GM04504 (cell line): ENCODE measurements around the gene NDUFS2.
A peak's percentile ranks its signal among the peaks of the same experiment; 100 is the strongest.

Experiments used
- DNase-seq: peaks from one replicate; pipeline ENCODE4 v3.0.0-alpha.2; 2012; ENCODE audit warnings: low read depth

Gene NDUFS2

DNA sequence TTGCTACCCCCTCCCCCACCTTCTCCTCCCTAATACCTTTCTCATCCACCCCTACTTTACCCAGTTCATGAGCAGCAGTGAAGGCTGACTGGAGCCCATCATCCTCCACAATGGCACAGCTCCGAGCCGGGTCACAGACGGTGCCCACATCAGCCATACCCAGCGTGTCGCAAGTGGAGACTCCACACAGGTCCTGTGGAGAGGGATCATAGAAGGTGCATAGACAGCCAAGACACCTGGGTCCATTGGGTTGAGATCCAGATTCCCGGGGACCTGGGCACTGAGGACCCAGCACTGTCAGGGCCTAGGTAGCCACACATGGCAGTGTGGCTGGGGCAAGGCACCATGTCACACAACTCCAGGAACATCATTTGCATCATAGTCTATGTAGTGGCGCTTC lies 6.1 kb upstream of the NDUFS2 start:
- no peak for DNase-seq

DNA sequence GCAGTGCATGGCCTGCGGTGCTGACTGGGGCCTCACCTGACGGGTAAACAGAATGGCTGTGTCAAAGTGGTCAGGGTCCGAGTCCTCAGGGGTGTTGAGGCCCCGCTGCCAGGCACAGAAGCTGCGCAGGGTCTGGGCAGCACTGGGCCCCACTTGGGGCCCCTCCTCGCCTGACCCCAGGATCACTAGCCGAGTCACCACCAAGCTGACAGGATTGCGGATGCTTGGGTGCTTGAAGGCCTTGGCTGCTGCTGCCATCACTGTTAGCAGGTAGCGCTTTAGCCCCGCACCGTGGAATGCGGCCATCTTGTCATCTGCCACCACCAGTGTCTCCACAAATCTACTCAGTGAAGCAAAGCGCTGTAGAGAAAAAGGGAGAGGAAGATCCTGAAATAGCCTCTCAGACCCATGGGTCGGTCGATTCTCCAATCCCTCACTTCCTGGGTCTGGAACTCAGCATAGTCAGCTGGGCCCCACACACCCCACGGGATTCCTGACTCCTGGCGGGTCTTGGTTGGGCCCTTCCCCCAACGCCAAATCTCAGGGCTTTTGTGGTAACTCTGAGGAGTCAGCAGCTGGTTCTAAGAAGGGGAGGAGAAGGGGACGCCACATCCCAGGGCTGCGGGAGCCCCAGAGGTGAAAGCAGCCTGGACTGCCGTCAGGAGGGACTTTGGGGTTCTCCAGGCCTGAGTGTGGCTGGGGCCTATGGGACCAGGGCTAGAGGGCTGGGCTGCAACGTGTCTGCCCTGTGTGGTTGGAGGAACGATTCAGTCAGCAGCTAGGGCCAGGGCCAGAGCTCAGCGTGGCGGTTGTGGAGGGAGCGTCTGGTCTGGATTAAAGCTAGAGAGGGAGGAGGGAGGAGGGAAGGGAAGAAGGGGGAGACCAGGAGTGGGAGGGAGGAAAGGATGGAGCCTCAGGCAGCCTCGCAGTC lies 5.4 kb upstream of the NDUFS2 start:
- peak; percentile 84 for DNase-seq

DNA sequence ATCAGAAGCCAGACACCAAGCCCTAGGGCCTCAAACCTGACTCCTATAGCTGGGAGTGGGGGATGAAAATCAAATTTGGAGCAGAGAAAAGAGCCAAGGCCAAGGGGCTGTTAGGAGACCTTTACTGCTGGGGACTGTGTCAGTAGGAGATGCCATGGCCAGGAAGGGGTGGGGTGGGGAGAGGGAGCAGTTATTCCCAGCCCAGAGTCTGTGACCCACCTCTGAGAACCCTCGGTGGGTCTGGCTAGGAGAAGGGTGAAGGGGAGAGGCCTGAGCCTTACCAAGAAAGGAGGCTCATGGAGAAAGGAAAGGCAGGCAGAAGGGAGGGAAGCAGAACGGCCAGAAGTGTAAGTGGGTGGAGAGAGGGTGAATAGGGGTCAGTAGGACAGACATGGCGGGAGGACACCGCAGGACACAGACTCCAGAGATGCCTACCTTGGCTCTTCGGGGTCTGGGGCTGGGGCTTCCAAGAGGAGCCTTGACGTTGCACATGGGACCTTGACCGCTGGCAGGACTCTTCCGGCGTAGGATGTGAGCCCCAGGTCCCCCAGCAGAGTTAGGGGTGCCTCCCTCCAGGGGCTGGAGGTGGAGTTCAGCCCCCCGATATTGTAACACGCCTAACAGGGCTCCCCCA lies 4.5 kb upstream of the NDUFS2 start:
- DNase-seq, result no peak

DNA sequence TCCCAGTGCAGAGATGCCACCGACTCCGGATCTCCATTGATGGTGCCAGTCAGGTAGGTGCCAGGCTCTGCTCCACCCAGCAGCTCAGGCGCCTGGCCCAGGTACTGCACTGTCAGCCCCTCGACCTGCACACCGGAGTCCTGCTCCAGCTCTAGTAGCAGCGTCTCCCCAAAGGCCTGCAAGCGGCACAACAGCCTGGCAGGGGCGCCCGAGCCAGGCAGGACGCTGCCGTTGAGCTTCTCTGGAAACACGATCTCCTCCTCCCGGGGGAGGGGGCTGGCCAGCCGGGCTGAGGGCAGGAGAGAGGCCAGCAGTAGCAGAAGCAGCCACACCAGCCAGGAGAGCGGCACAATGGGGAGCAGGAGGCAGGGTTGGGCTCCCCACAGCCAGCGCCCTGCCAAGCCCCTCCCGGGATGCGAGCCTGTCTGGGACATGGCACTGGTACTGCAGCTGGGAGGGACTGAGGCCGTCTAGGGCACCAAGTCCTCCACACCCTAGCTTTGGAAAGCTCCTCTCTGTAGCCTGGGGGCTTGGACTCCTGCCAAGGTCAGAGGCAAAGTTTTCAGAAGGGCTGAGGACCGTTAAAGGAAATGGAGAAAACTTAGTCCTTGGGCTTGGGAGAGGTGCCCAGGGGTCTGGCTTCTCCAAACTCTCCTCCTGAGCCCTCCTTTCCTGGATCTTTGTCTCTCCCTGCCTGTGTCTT lies 3.8 kb upstream of the NDUFS2 start:
- DNase-seq, result no peak

DNA sequence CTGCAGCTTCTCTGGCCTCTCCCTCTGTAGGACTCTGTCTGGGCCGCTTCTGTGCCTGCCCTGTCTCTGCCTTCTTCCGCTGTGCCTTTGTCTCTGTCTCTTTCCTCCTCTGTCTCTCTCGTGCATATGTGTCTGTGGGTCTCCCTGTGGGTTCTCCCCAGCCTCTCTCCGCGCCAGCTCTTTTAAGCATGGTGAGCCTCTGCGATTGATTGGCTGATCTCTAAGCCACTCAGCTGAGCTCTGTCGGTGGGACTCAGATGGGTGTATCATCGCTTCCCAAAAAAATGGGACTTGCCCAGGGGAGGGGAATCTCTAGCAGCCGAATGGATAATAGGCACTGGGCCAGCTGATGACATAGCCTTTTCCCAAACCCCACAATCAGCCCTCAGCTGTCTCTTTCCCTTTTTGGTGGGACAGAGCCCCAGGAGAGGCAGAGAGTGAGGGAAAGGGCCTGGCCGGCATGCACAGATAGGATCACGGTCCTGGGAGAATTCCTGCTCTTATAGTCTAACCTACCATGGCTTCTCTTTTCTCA lies 3.2 kb upstream of the NDUFS2 start, which contains the start of gene ADAMTS4:
Gene ADAMTS4 (minus strand): TSS at position 158 of the 535 bp plus-strand sequence. CDS start 427 bp downstream, outside the sequence.
- peak; percentile 67 for DNase-seq

DNA sequence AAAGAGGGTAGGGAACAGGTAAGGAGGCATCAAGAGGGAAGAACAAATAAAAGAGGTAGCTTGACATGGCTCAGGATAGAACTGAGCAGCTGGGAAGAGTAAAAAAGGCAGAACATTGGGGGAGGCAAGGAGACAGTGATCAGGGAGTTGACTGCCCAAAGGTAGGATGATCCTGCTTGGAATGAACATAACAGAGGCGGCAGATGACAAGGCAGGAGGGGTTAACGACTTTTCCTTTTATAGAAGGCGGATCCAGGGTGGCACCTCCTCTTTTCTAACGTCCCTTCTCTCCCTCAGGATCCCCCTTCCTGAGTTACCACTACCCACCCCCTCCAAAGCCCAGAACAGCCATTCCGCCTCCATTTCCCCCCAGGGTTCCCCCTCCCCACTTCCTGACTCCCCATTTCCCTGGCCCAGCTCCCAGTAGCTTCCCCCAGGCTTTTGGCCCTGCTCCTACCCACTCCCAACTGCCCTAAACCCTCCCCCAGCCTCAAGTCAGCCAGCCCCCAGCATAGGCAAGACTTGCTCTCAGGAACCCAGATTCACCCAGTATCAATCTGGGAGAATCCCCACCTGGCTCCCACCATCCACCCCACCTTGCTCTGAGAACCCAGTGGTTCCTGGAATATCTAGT lies 2.5 kb upstream of the NDUFS2 start:
- DNase-seq, result no peak

DNA sequence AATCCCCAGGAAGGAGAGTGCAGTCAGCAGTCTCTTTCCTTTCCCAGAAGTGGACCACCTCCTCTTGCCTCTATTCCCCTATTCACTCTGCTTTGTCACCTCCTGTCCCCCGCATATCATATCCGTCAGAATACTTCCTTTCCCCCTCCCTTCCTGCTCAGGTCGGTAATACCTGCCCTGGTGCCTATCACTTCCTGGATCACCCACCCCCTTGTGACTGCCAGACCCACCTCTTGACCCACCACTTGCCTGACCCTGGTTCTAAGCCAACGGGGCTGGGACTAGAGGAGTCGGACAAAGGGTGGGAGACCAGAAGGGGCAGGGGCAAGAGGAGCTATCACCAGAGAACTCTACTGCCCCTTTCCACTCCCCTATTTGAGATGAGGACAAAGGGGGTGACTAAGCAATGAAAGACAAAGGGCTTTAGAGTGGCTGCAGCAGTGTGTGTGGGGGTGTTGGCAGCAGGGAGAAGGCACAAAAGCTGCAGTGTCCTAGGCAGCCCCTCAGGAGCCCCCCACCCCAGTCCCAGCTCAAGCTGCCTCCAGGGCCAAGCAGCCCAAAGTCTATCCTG lies 1.7 kb upstream of the NDUFS2 start:
- DNase-seq, result no peak

DNA sequence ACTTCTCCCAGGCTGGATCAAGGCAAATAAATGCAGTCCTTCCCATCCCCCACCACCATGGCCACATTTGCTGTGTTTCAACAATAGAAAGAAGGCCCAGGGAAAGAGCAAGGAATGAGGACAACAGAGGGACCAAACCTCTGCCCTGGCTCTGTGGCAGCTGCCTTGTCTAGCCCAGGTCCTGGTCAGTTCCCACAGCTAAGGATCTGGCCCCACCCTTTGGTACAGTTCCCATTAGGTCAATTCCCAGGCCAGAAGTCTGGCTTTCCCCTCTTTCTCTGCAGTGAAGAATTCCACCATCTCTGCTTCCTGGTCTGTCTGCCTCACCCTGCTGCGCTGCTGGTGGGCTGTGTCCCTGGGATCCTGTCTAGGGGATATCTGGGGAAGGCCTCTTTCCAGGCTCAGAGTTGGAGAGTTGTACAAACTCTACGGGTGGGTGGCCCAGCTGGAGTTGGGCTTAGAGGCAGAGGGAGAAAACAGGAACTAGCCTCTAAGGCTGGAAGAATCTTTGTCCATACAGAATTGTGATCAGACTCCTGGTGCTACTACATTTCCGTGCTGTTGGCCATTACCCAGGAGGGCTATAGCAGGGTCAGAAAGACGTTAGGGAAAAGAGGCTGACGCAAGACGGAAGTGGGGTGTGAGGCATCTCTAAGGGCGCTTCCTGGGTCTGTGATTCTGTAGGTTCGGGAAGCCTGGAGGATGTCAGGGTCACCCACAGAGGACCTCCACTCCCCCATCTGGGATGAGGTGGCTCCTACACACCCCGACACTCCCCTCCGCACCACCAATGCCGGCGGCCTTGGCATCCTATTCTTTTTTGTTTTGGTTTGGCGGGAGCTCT lies 953 bp upstream of the NDUFS2 start:
- DNase-seq, result no peak

DNA sequence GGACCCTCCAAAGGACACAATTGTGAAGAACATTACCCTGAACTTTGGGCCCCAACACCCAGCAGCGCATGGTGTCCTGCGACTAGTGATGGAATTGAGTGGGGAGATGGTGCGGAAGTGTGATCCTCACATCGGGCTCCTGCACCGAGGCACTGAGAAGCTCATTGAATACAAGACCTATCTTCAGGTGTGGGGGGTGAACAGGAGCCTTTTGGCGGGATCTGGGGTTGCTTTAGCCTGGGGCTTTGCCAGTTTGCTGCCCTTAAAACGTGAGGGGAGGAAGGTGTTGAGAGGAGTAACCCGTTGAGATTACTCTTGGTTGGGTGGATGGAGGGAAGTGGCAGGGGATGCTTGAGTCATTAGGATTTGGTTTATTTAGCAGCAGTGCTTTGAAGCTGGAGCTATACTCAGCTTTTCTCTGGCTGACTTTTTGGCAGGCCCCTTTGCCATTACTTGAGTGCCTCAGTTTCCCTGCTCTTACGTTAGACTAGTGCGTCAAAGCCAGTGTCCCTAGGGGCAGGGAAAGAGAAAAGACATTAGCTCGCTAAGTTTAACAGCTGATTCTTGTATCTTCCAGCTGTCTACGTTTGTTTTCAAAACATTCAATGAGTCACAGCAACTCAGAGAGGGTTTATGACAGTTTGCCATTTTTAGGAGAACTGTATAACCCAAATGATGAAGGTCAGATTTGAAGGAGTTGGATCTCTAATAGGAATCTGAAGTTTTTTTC lies 4.4 kb downstream of the NDUFS2 start:
- DNase-seq, result no peak

DNA sequence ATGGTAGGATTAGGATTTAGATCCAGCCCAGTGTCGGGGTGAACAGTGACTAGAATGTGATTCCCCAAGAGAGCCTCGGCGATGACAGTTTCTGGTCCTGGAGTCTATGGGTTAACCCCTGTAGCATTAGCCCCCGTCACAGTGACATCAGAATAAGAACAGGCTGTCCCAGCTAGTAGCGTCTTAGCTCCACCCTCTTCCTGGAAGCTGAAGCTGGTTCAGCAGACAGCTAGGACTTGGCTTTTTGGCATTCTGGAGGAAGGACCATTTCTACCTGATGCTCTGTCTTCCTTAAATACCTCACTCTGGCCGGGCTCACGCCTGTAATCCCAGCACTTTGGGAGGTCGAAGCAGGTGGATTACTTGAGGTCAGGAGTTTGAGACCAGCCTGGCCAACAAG lies 5.0 kb downstream of the NDUFS2 start:
- no peak for DNase-seq

DNA sequence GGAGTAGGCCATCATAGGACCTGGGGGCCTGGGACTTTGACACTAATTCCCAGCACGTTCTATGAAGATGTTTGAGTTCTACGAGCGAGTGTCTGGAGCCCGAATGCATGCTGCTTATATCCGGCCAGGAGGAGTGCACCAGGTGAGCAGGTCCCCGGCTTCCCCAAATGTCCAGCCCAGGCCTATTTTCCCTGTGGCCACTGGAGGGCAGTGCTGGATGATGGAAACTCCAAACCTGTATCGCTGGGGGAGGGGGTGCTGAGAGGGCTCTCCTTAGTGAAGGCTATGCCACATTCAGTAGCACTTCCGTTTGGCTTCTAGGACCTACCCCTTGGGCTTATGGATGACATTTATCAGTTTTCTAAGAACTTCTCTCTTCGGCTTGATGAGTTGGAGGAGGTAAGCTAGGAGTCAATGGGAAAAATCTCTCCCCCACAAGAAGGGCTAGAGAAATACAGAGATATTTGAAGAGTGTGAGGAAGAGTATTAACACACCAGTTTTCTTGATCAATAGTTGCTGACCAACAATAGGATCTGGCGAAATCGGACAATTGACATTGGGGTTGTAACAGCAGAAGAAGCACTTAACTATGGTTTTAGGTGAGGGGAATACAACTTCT lies 7.7 kb downstream of the NDUFS2 start:
- DNase-seq, result no peak

DNA sequence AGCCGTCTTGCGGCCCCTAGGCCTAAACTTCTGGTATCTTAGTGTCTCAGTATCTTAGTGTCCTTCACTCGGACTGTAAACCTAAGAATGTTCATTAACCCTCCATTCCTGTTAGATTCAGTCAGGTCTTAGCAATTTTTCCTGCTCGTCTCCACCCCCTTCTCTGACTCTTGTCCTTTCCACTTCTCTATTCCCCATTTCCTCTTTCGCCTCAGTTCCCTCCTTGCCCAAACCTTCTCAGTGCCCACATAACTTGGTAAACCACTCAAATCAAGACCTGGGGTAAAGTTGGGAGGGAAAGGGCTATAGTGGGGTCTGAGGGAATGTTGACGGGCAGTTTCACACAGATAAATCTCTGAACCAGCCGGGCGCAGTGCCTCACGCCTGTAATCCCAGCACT lies 12.2 kb downstream of the NDUFS2 start:
- no peak for DNase-seq

DNA sequence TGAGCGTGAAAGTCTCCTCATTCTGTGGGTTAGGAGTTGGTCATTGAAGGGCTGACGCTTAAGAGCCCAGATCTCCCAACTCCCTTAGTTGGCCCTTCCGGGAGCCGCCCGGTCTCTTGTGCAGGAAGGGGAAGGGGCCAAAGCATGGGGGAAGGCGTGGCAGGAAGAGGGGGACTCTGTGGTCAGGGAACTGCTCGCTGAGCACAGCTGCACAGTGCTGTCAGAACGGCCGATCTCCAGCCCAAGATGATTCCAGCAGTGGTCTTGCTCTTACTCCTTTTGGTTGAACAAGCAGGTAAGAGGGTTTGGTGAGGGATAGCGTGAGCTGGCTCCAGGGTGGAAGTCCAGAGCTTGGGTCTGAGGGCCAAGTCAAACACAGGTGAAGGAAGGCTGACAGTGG lies 12.9 kb downstream of the NDUFS2 start, which contains the start of gene FCER1G:
Gene FCER1G (plus strand): TSS at position 220 of the 400 bp plus-strand sequence. CDS start 27 bp downstream, at position 247.
- no peak for DNase-seq

DNA sequence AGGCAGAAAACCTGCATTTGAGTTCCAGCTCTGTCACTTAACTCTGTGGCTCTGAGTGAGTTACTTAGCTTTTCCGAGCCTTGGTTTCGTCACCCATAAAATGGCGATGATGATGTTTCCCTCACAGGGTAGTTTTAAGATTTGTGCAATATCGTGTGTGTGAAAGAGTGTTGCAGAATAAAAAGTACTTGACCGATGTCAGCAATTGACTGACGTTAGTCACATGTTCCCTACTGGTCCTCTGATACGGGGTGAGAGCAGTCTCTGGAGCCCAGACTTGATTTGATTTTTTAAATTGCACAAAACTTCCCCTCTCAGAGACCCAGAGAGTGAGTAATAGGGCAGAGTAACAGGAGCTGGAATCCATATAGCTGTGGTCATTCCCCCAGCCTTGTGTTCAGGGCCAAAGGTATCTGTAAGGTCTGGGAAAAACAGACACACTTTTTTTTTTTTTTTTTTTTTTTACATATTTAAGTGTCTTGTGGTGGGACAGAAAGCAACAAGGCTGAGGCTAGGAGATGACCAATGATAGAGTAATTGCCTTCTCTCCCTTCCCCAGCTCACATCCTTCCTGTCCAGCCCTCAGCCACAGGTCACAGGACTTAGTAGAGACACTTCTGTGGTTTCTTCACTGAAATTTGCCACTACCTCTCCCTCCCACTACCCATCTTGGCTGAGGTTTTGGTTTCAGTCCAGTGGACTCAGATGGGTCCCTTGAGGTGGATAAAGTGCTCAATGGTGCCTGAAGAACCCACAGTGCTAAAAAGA lies 15.0 kb downstream of the NDUFS2 start:
- DNase-seq, result no peak

DNA sequence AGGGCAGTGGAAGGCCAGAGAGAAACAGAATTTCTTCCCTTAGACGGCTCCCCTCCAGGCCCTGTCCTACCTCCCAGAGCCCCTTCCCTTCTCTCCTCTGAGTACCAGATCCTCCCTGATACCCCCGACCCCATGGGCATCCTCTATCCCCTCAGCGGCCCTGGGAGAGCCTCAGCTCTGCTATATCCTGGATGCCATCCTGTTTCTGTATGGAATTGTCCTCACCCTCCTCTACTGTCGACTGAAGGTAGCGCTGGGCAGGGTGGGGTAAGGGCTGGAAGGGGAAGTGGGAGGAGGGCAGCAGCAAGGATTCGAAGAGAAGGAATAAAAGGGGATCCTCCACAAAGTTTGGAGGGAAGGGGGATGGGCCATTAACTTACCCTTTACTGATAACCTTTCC lies 15.7 kb downstream of the NDUFS2 start:
- DNase-seq, result no peak

DNA sequence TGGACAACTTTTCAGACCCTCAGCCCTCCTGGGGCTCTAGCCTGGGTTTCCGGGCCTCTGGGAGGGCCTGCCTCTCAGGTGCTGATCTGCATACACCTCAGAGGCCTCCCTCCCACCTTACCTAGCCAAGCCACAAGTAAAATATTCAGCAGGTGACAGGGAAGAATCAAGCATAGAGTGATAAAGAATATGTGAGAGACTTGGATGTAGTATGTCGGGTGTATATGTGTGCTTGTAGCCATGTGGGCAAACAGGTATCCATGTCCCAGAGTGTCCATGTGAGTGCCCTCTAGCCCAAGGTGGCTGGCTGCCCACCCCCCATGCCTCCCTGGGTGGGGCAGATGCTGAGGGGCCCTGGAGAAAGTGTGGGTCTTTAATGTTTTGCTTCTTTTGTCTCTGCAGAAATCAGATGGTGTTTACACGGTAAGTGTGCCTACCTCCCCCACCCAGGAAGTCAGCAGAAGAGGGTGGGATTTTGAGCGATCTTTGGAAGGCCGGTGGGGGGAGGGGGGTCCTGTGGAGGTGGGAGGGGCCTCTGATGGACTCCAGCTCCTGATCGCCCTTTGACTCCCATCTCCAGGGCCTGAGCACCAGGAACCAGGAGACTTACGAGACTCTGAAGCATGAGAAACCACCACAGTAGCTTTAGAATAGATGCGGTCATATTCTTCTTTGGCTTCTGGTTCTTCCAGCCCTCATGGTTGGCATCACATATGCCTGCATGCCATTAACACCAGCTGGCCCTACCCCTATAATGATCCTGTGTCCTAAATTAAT lies 16.3 kb downstream of the NDUFS2 start:
- no peak for DNase-seq

DNA sequence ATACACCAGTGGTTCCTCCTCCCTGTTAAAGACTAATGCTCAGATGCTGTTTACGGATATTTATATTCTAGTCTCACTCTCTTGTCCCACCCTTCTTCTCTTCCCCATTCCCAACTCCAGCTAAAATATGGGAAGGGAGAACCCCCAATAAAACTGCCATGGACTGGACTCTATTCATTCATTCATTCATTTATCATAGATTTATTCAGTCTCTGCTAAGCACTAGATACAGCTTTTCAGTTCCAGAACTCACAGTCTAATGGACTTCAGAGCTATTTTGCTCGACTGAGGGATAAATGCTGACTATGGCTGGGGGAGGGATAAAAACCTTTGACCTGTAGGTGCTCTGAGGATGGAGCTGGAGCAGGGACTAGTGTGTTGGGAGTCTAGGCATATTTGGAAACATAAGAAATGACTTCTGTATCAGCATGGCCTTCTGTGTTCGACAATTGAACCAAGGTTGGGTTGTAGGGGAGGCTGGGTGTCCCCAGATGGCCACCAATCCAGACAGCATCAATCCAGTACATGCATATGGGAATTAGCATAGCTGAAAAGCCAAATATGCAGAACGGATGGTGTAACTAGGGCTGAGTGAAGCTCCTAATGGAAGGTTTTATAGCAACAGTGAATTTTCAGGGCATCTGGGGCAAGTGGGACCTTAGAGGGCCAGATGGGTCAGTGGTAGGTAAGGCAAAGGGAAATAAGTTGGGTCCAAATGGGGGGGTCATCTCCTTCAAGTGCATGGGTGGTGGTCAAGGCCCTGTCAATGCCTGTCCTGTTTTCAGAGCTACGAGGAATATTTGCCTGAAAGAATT lies 17.1 kb downstream of the NDUFS2 start:
- DNase-seq, result no peak
